Glutamatergic neuron (in vitro differentiated cells): ENCODE measurements around the gene BMPR1B. TPM values are rescaled to one million over a fixed set of nuclear protein-coding genes. Genes with fewer than 3 reads are reported as not detected.

ENCODE experiments used
- DNase-seq: peaks from one replicate; pipeline ENCODE4 v3.0.0; 2022
- H3K27ac Mint-ChIP-seq: one replicate; pipeline ENCODE4 v1.8.0; 2020; ENCODE audit warnings: mild to moderate bottlenecking, mixed read lengths, inconsistent platforms; ENCODE audit not compliant: unreplicated experiment
- H3K27me3 Mint-ChIP-seq: one replicate; pipeline ENCODE4 v1.8.0; 2020; ENCODE audit warnings: mild to moderate bottlenecking, moderate library complexity, mixed read lengths, inconsistent platforms; ENCODE audit not compliant: unreplicated experiment
- H3K36me3 Mint-ChIP-seq: one replicate; pipeline ENCODE4 v1.8.0; 2020; ENCODE audit warnings: mild to moderate bottlenecking, mixed read lengths, inconsistent platforms; ENCODE audit not compliant: unreplicated experiment
- H3K4me1 Mint-ChIP-seq: one replicate; pipeline ENCODE4 v1.8.0; 2020; ENCODE audit warnings: mild to moderate bottlenecking, low read depth, mixed read lengths, inconsistent platforms; ENCODE audit not compliant: unreplicated experiment
- H3K4me3 Mint-ChIP-seq: one replicate; pipeline ENCODE4 v1.8.0; 2020; ENCODE audit warnings: mild to moderate bottlenecking, mixed read lengths, inconsistent platforms; ENCODE audit not compliant: unreplicated experiment
- H3K9me3 Mint-ChIP-seq: one replicate; pipeline ENCODE4 v1.8.0; 2020; ENCODE audit warnings: mild to moderate bottlenecking, moderate library complexity, mixed read lengths, inconsistent platforms; ENCODE audit not compliant: unreplicated experiment
- CTCF ChIP-seq: fragments of 200-600 bp; sonication (generic); IDR thresholded peaks from one replicate; pipeline ENCODE4 v1.5.0; 2021; ENCODE audit not compliant: partially characterized antibody, unreplicated experiment
- total RNA-seq: library from RNA; stranded (reverse); fragmentation: NEBNext Ultra II Directional; extraction: Animal tissue kit (Norgen Biotek cat#: 25700); gene quantifications from one replicate; pipeline ENCODE4 v1.2.1, GENCODE V29; 2021; ENCODE audit not compliant: unreplicated experiment

Gene BMPR1B
- total RNA-seq, 1 donor from 2014 or later = 2.4 TPM

GRCh38 chr4:95007998-95008397 lies 250.2 kb downstream of the BMPR1B start:
- no peaks in the 10 kb centered on the region for H3K36me3 Mint-ChIP-seq
- H3K9me3 Mint-ChIP-seq = peaks cover 4% of the 10 kb centered on the region
- H3K27ac Mint-ChIP-seq = no peak overlapping the region
- no peak for DNase-seq
- H3K4me3 Mint-ChIP-seq = no peak overlapping the region
- H3K4me1 Mint-ChIP-seq = peaks cover 2% of the 10 kb centered on the region
- no peak for TF ChIP-seq CTCF
- H3K27me3 Mint-ChIP-seq = no peaks in the 10 kb centered on the region

- DNase-seq = no peak
- H3K4me3 Mint-ChIP-seq = no peak overlapping the region
- no peaks in the 10 kb centered on the region for H3K27me3 Mint-ChIP-seq
- no peak for TF ChIP-seq CTCF
- peaks cover 3% of the 10 kb centered on the region for H3K4me1 Mint-ChIP-seq
- H3K36me3 Mint-ChIP-seq = no peaks in the 10 kb centered on the region
- H3K9me3 Mint-ChIP-seq = peaks cover 4% of the 10 kb centered on the region
- no peak overlapping the region for H3K27ac Mint-ChIP-seq
Observed at GRCh38 chr4:95013236-95013635, 255.5 kb downstream of the BMPR1B start.

- Mint-ChIP-seq H3K4me1 (peaks cover 3% of the 10 kb centered on the region), H3K9me3 (peaks cover 4% of the 10 kb centered on the region), H3K4me3 (no peak overlapping the region), H3K27ac (no peak overlapping the region), H3K36me3 (no peaks in the 10 kb centered on the region), H3K27me3 (no peaks in the 10 kb centered on the region)
- TF ChIP-seq CTCF = no peak
- no peak for DNase-seq
Observed at GRCh38 chr4:95014068-95014467, 256.3 kb downstream of the BMPR1B start.

- peaks cover 3% of the 10 kb centered on the region for H3K4me1 Mint-ChIP-seq
- H3K27ac Mint-ChIP-seq = no peak overlapping the region
- no peak for TF ChIP-seq CTCF
- no peaks in the 10 kb centered on the region for H3K36me3 Mint-ChIP-seq
- no peak for DNase-seq
- H3K4me3 Mint-ChIP-seq = no peak overlapping the region
- no peaks in the 10 kb centered on the region for H3K9me3 Mint-ChIP-seq
- H3K27me3 Mint-ChIP-seq = no peaks in the 10 kb centered on the region
Observed at GRCh38 chr4:95017305-95018064, 259.7 kb downstream of the BMPR1B start.

- H3K9me3 Mint-ChIP-seq = no peaks in the 10 kb centered on the region
- no peak for DNase-seq
- H3K4me1 Mint-ChIP-seq = peaks cover 3% of the 10 kb centered on the region
- H3K27ac Mint-ChIP-seq = no peak overlapping the region
- no peaks in the 10 kb centered on the region for H3K27me3 Mint-ChIP-seq
- H3K4me3 Mint-ChIP-seq = no peak overlapping the region
- TF ChIP-seq CTCF = no peak
- no peaks in the 10 kb centered on the region for H3K36me3 Mint-ChIP-seq
Observed at GRCh38 chr4:95018785-95019184, 261.0 kb downstream of the BMPR1B start.
